H1 (cell line): Measurements from ENCODE around the gene RFXANK. TPM values are rescaled to one million over a fixed set of nuclear protein-coding genes. Genes with fewer than 3 reads are reported as not detected.

ENCODE experiments used
- CTCF ChIA-PET: fragments of 300-600 bp; sonication (Branson Sonifier 250); formaldehyde crosslinking; loops from one replicate; lab custom pipeline; 2021; ENCODE audit not compliant: partially characterized antibody; lab: Charles Lee
- POLR2A ChIA-PET: fragments of 300-600 bp; sonication (Branson Sonifier 250); formaldehyde crosslinking; loops from one replicate; lab custom pipeline; 2021; ENCODE audit warnings: inconsistent platforms; ENCODE audit not compliant: partially characterized antibody; lab: Charles Lee
- DNase-seq, 2 experiments: peaks; one replicate each; pipeline versions ENCODE4 v3.0.0 to v3.0.0-alpha.2; 2010 to 2022; ENCODE audit warnings: low spot score in 2 of 2, low read depth in 1 of 2, mixed read lengths in 1 of 2
- FAIRE-seq: peaks from 2 replicates; lab custom pipeline; 2011; peaks lifted over from hg19 to GRCh38; lab: Jason Lieb, UNC
- H2AFZ ChIP-seq: 2 replicates; pipeline ENCODE4 v1.8.1; 2012; ENCODE audit warnings: low read length, inconsistent platforms
- H2AK5ac ChIP-seq: 2 replicates; pipeline ENCODE4 v1.6.1; 2013; ENCODE audit warnings: low read depth, low read length
- H2BK120ac ChIP-seq: replicated peaks from 2 replicates; pipeline ENCODE3; 2013; ENCODE audit warnings: low read depth, low read length, inconsistent platforms
- H2BK12ac ChIP-seq: 2 replicates; pipeline ENCODE4 v1.6.1; 2013; ENCODE audit warnings: low read depth, low read length
- H2BK15ac ChIP-seq: 2 replicates; pipeline ENCODE4 v1.6.1; 2013; ENCODE audit warnings: low read length
- H2BK20ac ChIP-seq: 2 replicates; pipeline ENCODE4 v1.6.1; 2013; ENCODE audit warnings: low read length
- H2BK5ac ChIP-seq: 2 replicates; pipeline ENCODE4 v1.6.1; 2013; ENCODE audit warnings: low read depth, low read length
- H3K14ac ChIP-seq: 2 replicates; pipeline ENCODE4 v1.6.1; 2013; ENCODE audit warnings: inconsistent platforms; ENCODE audit not compliant: insufficient read length
- H3K18ac ChIP-seq: 2 replicates; pipeline ENCODE4 v1.6.1; 2013; ENCODE audit warnings: low read length; ENCODE audit errors: extremely low read depth
- H3K23ac ChIP-seq: 2 replicates; pipeline ENCODE4 v1.6.1; 2013; ENCODE audit warnings: inconsistent platforms; ENCODE audit not compliant: insufficient read length
- H3K23me2 ChIP-seq: 2 replicates; pipeline ENCODE4 v1.6.1; 2013; ENCODE audit warnings: low read depth, low read length
- H3K27ac ChIP-seq: 2 replicates; pipeline ENCODE4 v1.6.1; 2011; ENCODE audit warnings: low read depth, low read length, inconsistent platforms
- H3K27me3 ChIP-seq, 4 experiments: replicated peaks in 1 of 4; 1 replicate in 1 of 4; 2 replicates in 3 of 4; pipeline versions ENCODE4 v1.6.1 to v1.8.1; 2011 to 2013; ENCODE audit warnings: low read length in 3 of 4, mild to moderate bottlenecking in 3 of 4, inconsistent platforms in 2 of 4, mixed read lengths in 2 of 4, moderate library complexity in 1 of 4; ENCODE audit not compliant: control insufficient read depth in 3 of 4, insufficient read depth in 3 of 4; ENCODE audit errors: extremely low read depth in 1 of 4
- H3K36me3 ChIP-seq, 4 experiments: 2 replicates each; pipeline versions ENCODE4 v1.6.1 to v1.8.1; 2011 to 2013; ENCODE audit warnings: mild to moderate bottlenecking in 4 of 4, low read length in 3 of 4, moderate library complexity in 2 of 4, control low read depth in 1 of 4, inconsistent platforms in 1 of 4; ENCODE audit not compliant: insufficient read depth in 4 of 4, control insufficient read depth in 2 of 4
- H3K4ac ChIP-seq: replicated peaks from 2 replicates; pipeline ENCODE3; 2013; ENCODE audit warnings: low read length, low read depth, mixed read lengths, inconsistent platforms; ENCODE audit not compliant: insufficient read length
- H3K4me1 ChIP-seq, 4 experiments: replicated peaks in 1 of 4; 1 replicate in 1 of 4; 2 replicates in 3 of 4; pipeline versions ENCODE4 v1.6.1 to v1.8.1; 2011 to 2013; ENCODE audit warnings: low read length in 3 of 4, inconsistent platforms in 2 of 4, mixed read lengths in 1 of 4; ENCODE audit not compliant: insufficient read depth in 4 of 4, control insufficient read depth in 3 of 4
- H3K4me2 ChIP-seq, 2 experiments: 2 replicates each; pipeline versions ENCODE4 v1.6.1 to v1.8.1; 2011 to 2013; ENCODE audit warnings: low read depth in 2 of 2, low read length in 2 of 2, control low read depth in 1 of 2, inconsistent platforms in 1 of 2, mild to moderate bottlenecking in 1 of 2; ENCODE audit not compliant: insufficient read depth in 1 of 2
- H3K4me3 ChIP-seq, 4 experiments: fragments of 200-600, 300-600 bp in 1 of 4; sonication (generic), shearing (Covaris generic), sonication (Bioruptor Twin) in 1 of 4; 2 replicates each; pipeline versions ENCODE4 v1.5.1 to v1.8.1; 2011 to 2016; ENCODE audit warnings: low read length in 4 of 4, low read depth in 3 of 4, control low read depth in 2 of 4, inconsistent platforms in 2 of 4, mild to moderate bottlenecking in 2 of 4, mixed read lengths in 1 of 4, moderate library complexity in 1 of 4; ENCODE audit not compliant: insufficient read depth in 2 of 4; ENCODE audit errors: extremely low read depth in 1 of 4
- H3K56ac ChIP-seq: replicated peaks from 2 replicates; pipeline ENCODE3; 2013; ENCODE audit warnings: low read depth, mild to moderate bottlenecking, mixed read lengths, low read length, inconsistent platforms; ENCODE audit not compliant: insufficient read length
- H3K79me1 ChIP-seq: 2 replicates; pipeline ENCODE4 v1.6.1; 2013; ENCODE audit warnings: low read depth, low read length, control low read depth
- H3K79me2 ChIP-seq, 2 experiments: 2 replicates each; pipeline versions ENCODE4 v1.6.1 to v1.8.1; 2012 to 2013; ENCODE audit warnings: low read length in 2 of 2, mild to moderate bottlenecking in 2 of 2, inconsistent platforms in 1 of 2; ENCODE audit not compliant: insufficient read depth in 2 of 2, control insufficient read depth in 1 of 2
- H3K9ac ChIP-seq, 4 experiments: replicated peaks in 1 of 4; 1 replicate in 1 of 4; 2 replicates in 3 of 4; pipeline versions ENCODE4 v1.6.1 to v1.8.1; 2011 to 2013; ENCODE audit warnings: low read depth in 3 of 4, low read length in 3 of 4, control low read depth in 2 of 4, mild to moderate bottlenecking in 2 of 4, moderate library complexity in 2 of 4, inconsistent platforms in 1 of 4; ENCODE audit errors: extremely low read depth in 1 of 4
- H3K9me3 ChIP-seq, 2 experiments: 2 replicates each; pipeline versions ENCODE4 v1.6.1 to v1.8.1; 2012 to 2013; ENCODE audit warnings: mild to moderate bottlenecking in 2 of 2, moderate library complexity in 2 of 2, control low read depth in 1 of 2, inconsistent platforms in 1 of 2, low read depth in 1 of 2, low read length in 1 of 2, mixed read lengths in 1 of 2; ENCODE audit not compliant: insufficient read depth in 2 of 2
- H4K20me1 ChIP-seq, 2 experiments: replicated peaks in 1 of 2; 2 replicates each; pipeline versions ENCODE3 to v1.8.1; 2011 to 2013; ENCODE audit warnings: inconsistent platforms in 2 of 2, low read length in 2 of 2, mild to moderate bottlenecking in 1 of 2; ENCODE audit not compliant: insufficient read depth in 2 of 2, control insufficient read depth in 1 of 2
- H4K5ac ChIP-seq: 2 replicates; pipeline ENCODE4 v1.6.1; 2013; ENCODE audit warnings: low read length, low read depth, mixed read lengths, inconsistent platforms; ENCODE audit not compliant: insufficient read length
- H4K8ac ChIP-seq: 2 replicates; pipeline ENCODE4 v1.8.0; 2013; ENCODE audit warnings: mild to moderate bottlenecking, moderate library complexity, low read length, inconsistent platforms; ENCODE audit not compliant: insufficient read depth; ENCODE audit errors: extremely low read depth
- H4K91ac ChIP-seq: replicated peaks from 2 replicates; pipeline ENCODE3; 2013; ENCODE audit warnings: low read length, mixed read lengths, inconsistent platforms; ENCODE audit not compliant: insufficient read length
- CBX5 ChIP-seq: fragments of 300-800, 300-1000 bp; sonication (generic); IDR thresholded peaks from 2 replicates; pipeline ENCODE4 v1.7.1; 2016; ENCODE audit warnings: antibody characterized with exemption, low read length, low read depth
- CBX8 ChIP-seq: fragments of 300-800, 300-1000 bp; sonication (generic); IDR thresholded peaks from 2 replicates; pipeline ENCODE4 v1.7.1; 2016; ENCODE audit warnings: low read depth, low read length, borderline replicate concordance
- CEBPB ChIP-seq: IDR thresholded peaks from 2 replicates; pipeline ENCODE4 v1.6.1; 2012; ENCODE audit warnings: low read depth, low read length
- EZH2 ChIP-seq: fragments of 200-600 bp; sonication (generic); IDR thresholded peaks from 2 replicates; pipeline ENCODE4 v1.7.1; 2012; ENCODE audit warnings: low read depth, mild to moderate bottlenecking, moderate library complexity, low read length, inconsistent platforms; ENCODE audit not compliant: severe bottlenecking
- GABPA ChIP-seq: IDR thresholded peaks from 2 replicates; pipeline ENCODE4 v1.6.1; 2011; ENCODE audit warnings: mild to moderate bottlenecking, low read length, moderate library complexity, borderline replicate concordance; ENCODE audit not compliant: insufficient read depth
- KDM4A ChIP-seq: IDR thresholded peaks from one replicate; pipeline ENCODE4 v1.7.1; 2012; ENCODE audit warnings: low read depth, mild to moderate bottlenecking, moderate library complexity, low read length, inconsistent platforms; ENCODE audit not compliant: severe bottlenecking
- PHF8 ChIP-seq: fragments of 200-600 bp; sonication (generic); conservative IDR thresholded peaks from 2 replicates; pipeline ENCODE4 v1.7.1; 2012; ENCODE audit warnings: low read depth, mild to moderate bottlenecking, inconsistent platforms, low read length, moderate library complexity
- RAD21 ChIP-seq, 2 experiments: IDR thresholded peaks in 1 of 2; conservative IDR thresholded peaks in 1 of 2; 2 replicates each; pipeline ENCODE4 v1.6.1; 2011; ENCODE audit warnings: low read depth in 2 of 2, low read length in 2 of 2, improper control_type of control experiment in 1 of 2, inconsistent platforms in 1 of 2, mild to moderate bottlenecking in 1 of 2, moderate library complexity in 1 of 2
- RXRA ChIP-seq: IDR thresholded peaks from 2 replicates; pipeline ENCODE4 v1.6.1; 2011; ENCODE audit warnings: low read depth, mild to moderate bottlenecking, low read length, moderate library complexity; ENCODE audit not compliant: insufficient read depth
- SUZ12 ChIP-seq: fragments of 200-600 bp; sonication (generic); IDR thresholded peaks from 2 replicates; pipeline ENCODE4 v1.6.1; 2012; ENCODE audit warnings: mild to moderate bottlenecking, inconsistent platforms, low read length, moderate library complexity, mixed read lengths
- TCF12 ChIP-seq: IDR thresholded peaks from 2 replicates; pipeline ENCODE4 v1.6.1; 2011; ENCODE audit warnings: low read depth, mild to moderate bottlenecking, low read length
- YY1 ChIP-seq: IDR thresholded peaks from 2 replicates; pipeline ENCODE4 v1.6.1; 2011; ENCODE audit warnings: low read depth, mild to moderate bottlenecking, low read length
- WGBS, 2 experiments: shearing (Covaris generic) in 1 of 2; methylation state at CpG; one replicate each; pipeline versions ENCODE4 v1.1.6 to v1.1.7; 2013 to 2015; ENCODE audit warnings: low lambda C conversion rate in 2 of 2, mixed read lengths in 2 of 2, inconsistent platforms in 1 of 2, low coverage in 1 of 2, missing lambda C conversion rate in 1 of 2; ENCODE audit not compliant: insufficient replicate concordance in 2 of 2, insufficient coverage in 1 of 2, insufficient read length in 1 of 2; ENCODE audit errors: extremely low coverage in 1 of 2, missing lambda C conversion rate in 1 of 2; 5-methylcytosine and 5-hydroxymethylcytosine counted together
- polyA plus RNA-seq, 7 experiments: library from polyadenylated mRNA; depleted of rRNA in 3 of 7; stranded (reverse) in 5 of 7; unstranded in 2 of 7; fragments of >200 nt in 5 of 7; fragments of 200-250 nt in 2 of 7; gene quantifications; 1 replicate in 5 of 7; 2 replicates in 1 of 7; 4 replicates in 1 of 7; pipeline versions ENCODE4 v1.2.1 to v1.2.3, GENCODE V29; 2011 to 2013; ENCODE audit warnings: missing spikeins in 2 of 7, mixed read lengths in 2 of 7
- total RNA-seq: library from RNA; stranded (reverse); fragmentation: NEBNext Ultra II Directional; extraction: Animal tissue kit (Norgen Biotek cat#: 25700); gene quantifications from 2 replicates; pipeline ENCODE4 v1.2.1, GENCODE V29; 2021

The RFXANK gene
- total and polyA plus RNA-seq, 2 of the 8 experiments (the other 6 are each of a cell fraction or from before 2014, with no cell fraction given), result 72.9 to 87.5 TPM

DNA sequence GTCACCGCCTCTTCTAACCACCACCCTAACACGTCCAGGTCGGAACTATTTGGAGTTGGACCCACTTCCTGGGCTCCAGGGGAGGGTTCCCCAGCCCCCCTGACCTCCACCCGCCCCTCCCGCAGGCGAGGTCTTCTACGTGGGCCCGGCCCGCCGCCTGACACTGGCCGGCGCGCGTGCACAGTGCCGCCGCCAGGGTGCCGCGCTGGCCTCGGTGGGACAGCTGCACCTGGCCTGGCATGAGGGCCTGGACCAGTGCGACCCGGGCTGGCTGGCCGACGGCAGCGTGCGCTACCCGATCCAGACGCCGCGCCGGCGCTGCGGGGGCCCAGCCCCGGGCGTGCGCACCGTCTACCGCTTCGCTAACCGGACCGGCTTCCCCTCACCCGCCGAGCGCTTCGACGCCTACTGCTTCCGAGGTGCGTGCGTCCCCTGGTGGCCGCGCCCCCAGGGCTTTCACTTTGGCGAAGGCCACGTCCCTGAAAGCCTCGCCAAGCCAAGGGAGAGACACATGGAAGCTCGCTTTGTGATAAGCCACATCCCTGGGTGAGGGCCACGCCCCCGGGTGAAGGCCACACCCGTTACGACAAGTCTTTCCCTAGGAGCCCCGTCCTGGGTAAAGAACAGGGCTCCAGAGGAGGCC is 32.9 kb downstream of the RFXANK start:
- Histone ChIP-seq H2BK15ac (no peak overlapping the region), H2BK120ac (no peak overlapping the region), H3K23ac (no peak overlapping the region), H3K4me3 (peak overlapping the region; percentile 17 to 59 (median 33)), H3K23me2 (peaks cover 5% of the 10 kb centered on the region; the same call in 1 of the 2 replicates), H3K27ac (no peak overlapping the region), H3K4me1 (peaks cover 0 to 7% (median 3%) of the 10 kb centered on the region in 4 experiments; a peak in 4 of 7 replicates), H3K9me3 (peaks cover 4 to 5% of the 10 kb centered on the region in 2 experiments; a peak in 2 of 4 replicates), H2AK5ac (no peak overlapping the region), H3K4ac (no peak overlapping the region), H2AFZ (peak overlapping the region; percentile 65; the same call in 1 of the 2 replicates), H4K5ac (no peak overlapping the region), H2BK20ac (no peak overlapping the region), H2BK5ac (no peak overlapping the region), H3K14ac (no peak overlapping the region), H4K8ac (peak overlapping the region; percentile 76), H4K91ac (no peak overlapping the region), H3K79me2 (no peaks in the 10 kb centered on the region), H3K9ac (no peak overlapping the region; a peak in 1 of 7 replicates), H2BK12ac (no peak overlapping the region), H3K36me3 (no peaks in the 10 kb centered on the region), H3K4me2 (peak overlapping the region; percentile 42 to 73), H3K56ac (no peak overlapping the region), H3K18ac (no peak overlapping the region), H3K79me1 (no peaks in the 10 kb centered on the region), H4K20me1 (no peaks in the 10 kb centered on the region), H3K27me3 (peaks cover 2 to 17% (median 11%) of the 10 kb centered on the region in 4 experiments)
- CTCF ChIA-PET, result interaction anchor here (0.8 to 2.5 kb wide), 22 partner anchors 9 to 389 kb away, joined by 3 to 20 read pairs (median 4); partner anchors contain the start of genes BORCS8, NCAN and RFXANK
- POLR2A ChIA-PET, result interaction anchor here (0.9 to 2.1 kb wide), 7 partner anchors 9 to 161 kb away, joined by 3 to 10 read pairs (median 4); partner anchors contain the start of genes NCAN, NR2C2AP and SLC25A42
- DNase-seq (peak; percentile 73 to 91), FAIRE-seq (peak; percentile 45)
- WGBS, 2 experiments, result 4% methylated on average over 50 of the region's 59 CpGs; no CpG with 5 or more reads in 1 of the 2 experiments
- no peak for TF ChIP-seq SUZ12
- TF ChIP-seq CBX5, result no peak
- TF ChIP-seq TCF12, result no peak
- peak; percentile 74 for TF ChIP-seq KDM4A
- TF ChIP-seq PHF8, result 0 out of 2 replicates have a peak, but pooled peaks have one; percentile 21
- TF ChIP-seq CBX8, result no peak
- no peak for TF ChIP-seq EZH2
- TF ChIP-seq GABPA, result no peak
- no peak for TF ChIP-seq YY1
- peak; percentile 63 to 68 for TF ChIP-seq RAD21 (IDR thresholded peaks at IDR 0.05 in 1 of 2, conservative IDR thresholded peaks at IDR 0.05 in 1 of 2; ENCODE audit: low read depth in 2 of 2, low read length in 2 of 2)
- no peak for TF ChIP-seq RXRA
- TF ChIP-seq CEBPB, result no peak
